Panc1 (cell line): Measurements from ENCODE around the gene HHAT.

Source experiments
- TCF7L2 ChIP-seq: IDR thresholded peaks from 2 replicates; pipeline ENCODE4 v1.6.1; 2011; ENCODE audit warnings: mild to moderate bottlenecking, low read depth, low read length, inconsistent platforms
- TF ChIP-seq, protein P1 (sequence below): fragments of 450-650 bp; IDR thresholded peaks from 2 replicates; pipeline ENCODE4 v1.5.1; 2017; ENCODE audit warnings: mild to moderate bottlenecking

DNA sequence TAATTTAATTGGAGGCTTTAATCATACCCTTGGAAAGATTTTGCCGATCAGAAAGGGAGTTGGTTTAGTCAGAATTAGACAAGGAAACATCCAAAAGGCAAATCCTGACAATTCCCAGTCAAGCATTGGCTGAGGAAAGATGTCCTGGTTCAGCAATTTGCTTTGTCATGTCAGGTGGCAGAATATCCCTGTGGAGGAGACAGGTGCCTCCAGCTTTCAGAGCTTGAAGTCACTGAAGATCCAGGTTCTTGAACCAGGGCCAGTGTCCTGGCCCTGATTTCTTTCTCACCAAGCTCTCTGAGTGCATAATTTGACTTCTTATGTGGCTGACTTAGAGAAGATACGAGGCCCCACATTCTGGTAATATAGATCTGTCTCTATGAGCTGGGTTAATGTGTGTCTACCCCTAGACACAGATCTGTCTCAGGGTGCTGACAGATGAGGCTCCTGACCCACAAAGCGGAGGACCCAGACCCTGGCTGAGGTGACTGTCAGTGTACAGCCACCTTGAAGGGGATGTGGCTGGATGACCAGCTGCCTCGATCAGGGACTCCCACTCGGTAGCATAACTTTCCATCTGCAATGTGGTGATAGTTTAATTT lies 118.9 kb downstream of the HHAT start:
- TF ChIP-seq, protein P1, sequence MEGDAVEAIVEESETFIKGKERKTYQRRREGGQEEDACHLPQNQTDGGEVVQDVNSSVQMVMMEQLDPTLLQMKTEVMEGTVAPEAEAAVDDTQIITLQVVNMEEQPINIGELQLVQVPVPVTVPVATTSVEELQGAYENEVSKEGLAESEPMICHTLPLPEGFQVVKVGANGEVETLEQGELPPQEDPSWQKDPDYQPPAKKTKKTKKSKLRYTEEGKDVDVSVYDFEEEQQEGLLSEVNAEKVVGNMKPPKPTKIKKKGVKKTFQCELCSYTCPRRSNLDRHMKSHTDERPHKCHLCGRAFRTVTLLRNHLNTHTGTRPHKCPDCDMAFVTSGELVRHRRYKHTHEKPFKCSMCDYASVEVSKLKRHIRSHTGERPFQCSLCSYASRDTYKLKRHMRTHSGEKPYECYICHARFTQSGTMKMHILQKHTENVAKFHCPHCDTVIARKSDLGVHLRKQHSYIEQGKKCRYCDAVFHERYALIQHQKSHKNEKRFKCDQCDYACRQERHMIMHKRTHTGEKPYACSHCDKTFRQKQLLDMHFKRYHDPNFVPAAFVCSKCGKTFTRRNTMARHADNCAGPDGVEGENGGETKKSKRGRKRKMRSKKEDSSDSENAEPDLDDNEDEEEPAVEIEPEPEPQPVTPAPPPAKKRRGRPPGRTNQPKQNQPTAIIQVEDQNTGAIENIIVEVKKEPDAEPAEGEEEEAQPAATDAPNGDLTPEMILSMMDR: no peak
- TF ChIP-seq TCF7L2: no peak
